Retina (tissue), 1 donor: ENCODE results near the gene BARX2.

ENCODE experiments used
- DNase-seq: peaks from one replicate; pipeline ENCODE4 v3.0.0-alpha.2; 2016

Gene BARX2

GRCh38 chr11:129443276-129443675, 67.6 kb downstream of the BARX2 start:
- DNase-seq = no peak

GRCh38 chr11:129444274-129444673, 68.6 kb downstream of the BARX2 start:
- DNase-seq = no peak

- no peak for DNase-seq
Measured at GRCh38 chr11:129445226-129445625, 69.6 kb downstream of the BARX2 start.

- DNase-seq = no peak
Measured at GRCh38 chr11:129446572-129446971, 70.9 kb downstream of the BARX2 start.

- DNase-seq = no peak
Measured at GRCh38 chr11:129447654-129448239, 72.1 kb downstream of the BARX2 start.

DNA sequence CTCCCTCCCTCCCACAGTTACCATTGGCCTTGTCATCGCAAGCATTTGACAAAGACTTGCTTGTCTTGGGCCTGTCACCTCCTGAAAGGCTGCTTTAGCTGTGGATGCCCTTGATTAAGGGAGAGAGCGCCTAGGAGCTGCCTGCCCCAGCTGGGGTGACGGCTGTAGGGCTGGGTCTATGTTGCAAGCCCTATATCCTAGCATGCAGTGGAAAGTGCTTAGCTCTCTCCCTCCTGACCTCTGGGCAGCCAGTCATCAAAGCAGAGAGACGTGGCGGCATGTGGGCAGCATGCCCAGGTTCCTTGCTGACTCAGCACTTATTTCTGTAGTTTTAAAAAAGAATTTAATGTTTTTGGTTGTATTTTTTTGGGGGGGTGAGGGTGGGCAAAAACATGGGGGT, 75.9 kb downstream of the BARX2 start:
- DNase-seq = no peak

- no peak for DNase-seq
Measured at GRCh38 chr11:129453293-129453721, 77.7 kb downstream of the BARX2 start.

DNA sequence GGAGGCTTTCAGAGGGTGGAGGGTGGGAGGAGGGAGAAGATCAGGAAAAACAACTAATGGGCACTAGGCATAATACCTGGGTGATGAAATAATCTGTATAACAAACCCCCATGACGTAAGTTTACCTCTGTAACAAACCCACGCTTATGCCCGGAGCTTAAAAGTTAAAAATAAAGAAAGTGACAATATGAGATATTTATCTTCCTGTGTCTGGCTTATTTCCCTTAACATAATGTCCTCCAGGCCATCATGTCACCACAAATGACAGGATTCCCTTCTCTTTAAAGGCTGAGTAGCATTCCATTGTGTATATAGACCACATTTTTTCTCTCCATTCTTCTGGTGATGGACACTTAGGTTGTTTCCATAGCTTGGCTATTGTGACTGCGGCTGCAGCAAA, 79.5 kb downstream of the BARX2 start:
- no peak for DNase-seq

DNA sequence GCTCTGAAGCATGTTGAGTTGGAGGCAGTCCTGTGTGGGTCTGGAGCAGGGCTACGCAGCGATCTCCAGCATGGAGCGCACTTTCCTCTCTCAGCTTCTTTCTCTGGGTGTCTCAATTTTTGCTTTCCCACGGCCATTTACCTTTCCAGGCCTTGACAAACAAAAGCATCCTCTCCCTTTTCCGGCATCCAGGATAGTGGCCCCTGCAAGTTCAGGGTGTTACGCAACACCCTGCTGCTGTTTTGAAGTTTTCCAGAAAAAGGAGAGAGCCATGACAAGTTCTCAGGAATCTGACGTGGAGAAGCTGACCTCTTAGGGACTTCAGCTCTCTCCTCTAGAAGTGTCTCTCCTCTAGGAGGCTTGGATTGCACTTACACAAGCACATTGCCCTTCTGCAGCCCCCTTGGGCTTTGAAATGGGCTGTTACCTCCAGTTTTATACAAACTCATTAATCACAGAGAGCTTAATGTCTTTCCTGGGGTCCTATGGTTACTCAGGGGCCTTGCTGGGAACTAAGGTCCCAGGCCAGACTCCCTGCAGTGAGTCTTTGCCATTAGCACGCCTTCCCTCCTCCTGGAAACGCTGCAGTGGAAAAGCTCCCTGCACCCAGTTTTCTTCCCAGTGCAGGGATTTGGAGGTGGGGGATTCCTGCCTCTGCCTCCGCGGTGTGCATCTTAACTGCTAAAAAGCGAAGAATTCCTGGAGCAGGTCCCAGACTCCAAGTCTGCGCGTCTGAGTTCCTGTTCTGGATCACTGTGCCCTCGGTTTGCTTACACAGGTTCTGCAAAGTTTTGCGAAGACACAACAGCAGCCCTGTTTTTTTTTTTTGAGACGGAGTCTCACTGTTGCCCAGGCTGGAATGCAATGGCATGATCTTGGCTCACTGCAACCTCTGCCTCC, 80.4 kb downstream of the BARX2 start:
- no peak for DNase-seq

GRCh38 chr11:129457321-129457720, 81.7 kb downstream of the BARX2 start:
- no peak for DNase-seq

- no peak for DNase-seq
Measured at GRCh38 chr11:129458278-129458677, 82.6 kb downstream of the BARX2 start.

GRCh38 chr11:129458756-129459535, 83.3 kb downstream of the BARX2 start:
- DNase-seq = no peak

DNA sequence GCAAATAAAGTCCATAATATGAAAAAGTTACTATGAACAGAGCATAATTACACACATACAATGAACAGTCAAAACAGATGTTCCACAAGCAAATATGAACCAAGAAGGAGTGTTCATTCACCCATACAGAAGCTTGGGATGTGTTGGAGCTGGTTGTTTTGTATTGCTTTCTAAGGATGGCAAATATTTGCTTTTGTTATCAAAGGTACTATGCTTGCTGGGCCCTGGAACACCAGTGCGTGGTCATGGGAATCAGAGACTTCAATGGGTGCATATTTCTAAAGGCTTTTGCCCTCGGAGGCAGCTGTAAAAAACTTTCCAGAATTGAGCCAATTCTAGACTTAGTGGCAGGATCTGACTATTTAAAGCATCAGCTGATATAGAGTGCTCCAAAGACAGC, 85.1 kb downstream of the BARX2 start:
- DNase-seq = no peak

- DNase-seq = no peak
Measured at GRCh38 chr11:129484068-129484467, 108.4 kb downstream of the BARX2 start.

- DNase-seq = no peak
Measured at GRCh38 chr11:129489249-129489648, 113.6 kb downstream of the BARX2 start.

- no peak for DNase-seq
Measured at GRCh38 chr11:129490004-129490403, 114.4 kb downstream of the BARX2 start.

GRCh38 chr11:129493746-129494145, 118.1 kb downstream of the BARX2 start:
- no peak for DNase-seq
